PC-9 (cell line): ENCODE measurements around the gene TRIP13.

Source experiments
- CTCF ChIP-seq: fragments of 200-600 bp; sonication (generic); conservative IDR thresholded peaks from 2 replicates; pipeline ENCODE4 v1.6.1; 2017; ENCODE audit warnings: mixed run types, antibody characterized with exemption, mild to moderate bottlenecking, moderate library complexity
- EZH2 ChIP-seq: fragments of 200-600 bp; sonication (generic); IDR thresholded peaks from 2 replicates; pipeline ENCODE4 v1.8.0; 2017; ENCODE audit warnings: antibody characterized with exemption, low read depth

- TF ChIP-seq CTCF (no peak), EZH2 (no peak)
Observed at GRCh38 chr5:886036-886435, 6.6 kb upstream of the TRIP13 start.
